Omental fat pad (tissue), 4 donors: Measurements from ENCODE around the gene TXNDC11. TPM values are rescaled to one million over a fixed set of nuclear protein-coding genes. Genes with fewer than 3 reads are reported as not detected.

Source experiments
- ATAC-seq: fragments of 150-250 bp; one replicate; pipeline ENCODE4 v1.9.1; 2016; ENCODE audit warnings: mild to moderate bottlenecking, moderate library complexity; ENCODE audit not compliant: low FRiP score
- DNase-seq: peaks from one replicate; pipeline ENCODE4 v3.0.0-alpha.2; 2019; ENCODE audit warnings: low spot score
- CTCF ChIP-seq, 3 donors: fragments of 450-650 bp; IDR thresholded peaks; one replicate each; pipeline ENCODE4 v1.5.1; 2016 to 2017; ENCODE audit warnings: antibody characterized with exemption in 3 of 3, mild to moderate bottlenecking in 3 of 3, moderate library complexity in 2 of 3
- total RNA-seq, 4 donors: library from RNA; depleted of rRNA; stranded (reverse); fragments of >200 nt; gene quantifications; one replicate each; pipeline ENCODE4 v1.1.0, GENCODE V29; 2016

TXNDC11 gene
- total RNA-seq, 4 donors from 2014 or later, result 40.2 to 53.0 (median 49.1) TPM

GRCh38 chr16:11639925-11640899, 102.4 kb downstream of the TXNDC11 start:
- no peak for TF ChIP-seq CTCF (IDR thresholded peaks at IDR 0.05)
- DNase-seq (peak; percentile 57), ATAC-seq (peak; percentile 93)

- ATAC-seq, result no peak
- no peak for DNase-seq
- no peak for TF ChIP-seq CTCF (IDR thresholded peaks at IDR 0.05)
These were observed 103.6 kb downstream of the TXNDC11 start for GRCh38 chr16:11639008-11639562.

- no peak for ATAC-seq
- TF ChIP-seq CTCF (IDR thresholded peaks at IDR 0.05), result no peak
- no peak for DNase-seq
These were observed 104.5 kb downstream of the TXNDC11 start for GRCh38 chr16:11638140-11638539.

GRCh38 chr16:11637320-11637719, 105.3 kb downstream of the TXNDC11 start:
- DNase-seq (no peak), ATAC-seq (no peak)
- TF ChIP-seq CTCF (IDR thresholded peaks at IDR 0.05), result no peak

- DNase-seq (no peak), ATAC-seq (no peak)
- no peak for TF ChIP-seq CTCF (IDR thresholded peaks at IDR 0.05)
These were observed 106.4 kb downstream of the TXNDC11 start for GRCh38 chr16:11636172-11636721.

GRCh38 chr16:11635679-11636171, 106.9 kb downstream of the TXNDC11 start:
- ATAC-seq (no peak), DNase-seq (no peak)
- TF ChIP-seq CTCF (IDR thresholded peaks at IDR 0.05), result no peak
